GM12878 (cell line): ENCODE results near the gene BPI. TPM values are rescaled to one million over a fixed set of nuclear protein-coding genes. Genes with fewer than 3 reads are reported as not detected.

Source experiments
- ATAC-seq: fragments of 200-7000 bp; cut with Tn5 transposase; 3 replicates; pipeline ENCODE4 v1.9.1; 2020; ENCODE audit warnings: mild to moderate bottlenecking, moderate library complexity
- BruUV-seq: library from RNA; stranded (reverse); fragments of 400-500 nt; replicated peaks from 2 replicates; lab custom pipeline; 2021; lab: Mats Ljungman, UMichigan
- CTCF ChIA-PET: fragments of 300-600 bp; sonication (Branson Sonifier 250); formaldehyde crosslinking; extraction: SDS; loops from one replicate; lab custom pipeline; 2021; ENCODE audit warnings: inconsistent platforms; lab: Yijun Ruan, JAX
- POLR2A ChIA-PET: fragments of 350-600 bp; formaldehyde crosslinking; extraction: SDS; loops from one replicate; lab custom pipeline; 2021; ENCODE audit warnings: inconsistent platforms; lab: Charles Lee
- RAD21 ChIA-PET: fragments of 300-600 bp; sonication (Branson Sonifier 250); formaldehyde crosslinking; loops from one replicate; lab custom pipeline; 2023; ENCODE audit warnings: antibody characterized with exemption; ENCODE audit not compliant: unreplicated experiment; lab: Charles Lee
- SMC1A ChIA-PET: fragments of 300-600 bp; sonication (Branson Sonifier 250); formaldehyde crosslinking; loops from one replicate; lab custom pipeline; 2023; ENCODE audit not compliant: unreplicated experiment, uncharacterized antibody; lab: Charles Lee
- DNase-seq: peaks from one replicate; pipeline ENCODE4 v3.0.0-alpha.2; 2011; ENCODE audit warnings: low read depth, low spot score
- FAIRE-seq: peaks from 3 replicates; lab custom pipeline; 2011; peaks lifted over from hg19 to GRCh38; lab: Jason Lieb, UNC
- H2AFZ ChIP-seq: 2 replicates; pipeline ENCODE4 v1.6.0; 2011; ENCODE audit warnings: low read depth, low read length, control low read depth; ENCODE audit not compliant: control insufficient read depth
- H3K27ac ChIP-seq: 2 replicates; pipeline ENCODE4 v1.5.1; 2011; ENCODE audit warnings: control low read depth; ENCODE audit not compliant: control insufficient read depth, insufficient read depth
- H3K27me3 ChIP-seq, 2 experiments: replicated peaks in 1 of 2; 2 replicates each; pipeline versions ENCODE4 v1.6.0 to v1.6.1; 2011; ENCODE audit warnings: low read length in 1 of 2; ENCODE audit not compliant: control insufficient read depth in 2 of 2, insufficient read depth in 2 of 2
- H3K36me3 ChIP-seq, 2 experiments: 2 replicates each; pipeline ENCODE4 v1.5.1; 2011; ENCODE audit warnings: low read length in 1 of 2; ENCODE audit not compliant: control insufficient read depth in 2 of 2, insufficient read depth in 2 of 2
- H3K4me1 ChIP-seq: 2 replicates; pipeline ENCODE4 v1.6.1; 2011; ENCODE audit warnings: mild to moderate bottlenecking, low read length, moderate library complexity, mixed read lengths; ENCODE audit not compliant: control insufficient read depth, insufficient read depth
- H3K4me2 ChIP-seq: 2 replicates; pipeline ENCODE4 v1.6.0; 2011; ENCODE audit warnings: control low read depth; ENCODE audit not compliant: control insufficient read depth, insufficient read depth
- H3K4me3 ChIP-seq: fragments of 200-600 bp; sonication (generic); 2 replicates; pipeline ENCODE4 v1.5.1; 2016
- H3K79me2 ChIP-seq: 2 replicates; pipeline ENCODE4 v1.6.0; 2011; ENCODE audit warnings: low read length; ENCODE audit not compliant: control insufficient read depth, insufficient read depth
- H3K9ac ChIP-seq: 2 replicates; pipeline ENCODE4 v1.8.0; 2011; ENCODE audit warnings: low read length, control low read depth, mixed read lengths; ENCODE audit not compliant: control insufficient read depth, insufficient read depth
- H3K9me3 ChIP-seq: replicated peaks from 3 replicates; pipeline ENCODE4 v1.5.1; 2011; ENCODE audit warnings: mild to moderate bottlenecking, low read length; ENCODE audit not compliant: control insufficient read depth, insufficient read depth
- H4K20me1 ChIP-seq: 2 replicates; pipeline ENCODE4 v1.6.0; 2011; ENCODE audit not compliant: control insufficient read depth, insufficient read depth
- NBN ChIP-seq: fragments of 450-650 bp; IDR thresholded peaks from 2 replicates; pipeline ENCODE4 v1.6.1; 2016
- NFYB ChIP-seq: IDR thresholded peaks from 2 replicates; pipeline ENCODE4 v1.6.1; 2011; ENCODE audit warnings: low read depth, mild to moderate bottlenecking, low read length, improper control_type of control experiment, moderate library complexity; ENCODE audit not compliant: insufficient read depth
- RB1 ChIP-seq: fragments of 450-650 bp; formaldehyde crosslinking; IDR thresholded peaks from 2 replicates; pipeline ENCODE4 v1.6.1; 2017; ENCODE audit warnings: mild to moderate bottlenecking, borderline replicate concordance
- TCF7 ChIP-seq: IDR thresholded peaks from 2 replicates; pipeline ENCODE4 v1.6.1; 2014; ENCODE audit warnings: antibody characterized with exemption, borderline replicate concordance
- ZNF24 ChIP-seq: fragments of 450-650 bp; IDR thresholded peaks from 2 replicates; pipeline ENCODE4 v1.6.1; 2017; ENCODE audit warnings: antibody characterized with exemption, mild to moderate bottlenecking
- ZNF384 ChIP-seq: IDR thresholded peaks from 2 replicates; pipeline ENCODE4 v1.6.1; 2012; ENCODE audit warnings: low read depth, mild to moderate bottlenecking, low read length, improper control_type of control experiment, borderline replicate concordance
- WGBS: methylation state at CpG from one replicate; pipeline ENCODE4 v1.1.6; 2016; ENCODE audit warnings: low lambda C conversion rate; ENCODE audit not compliant: insufficient replicate concordance, insufficient coverage; ENCODE audit errors: missing lambda C conversion rate; 5-methylcytosine and 5-hydroxymethylcytosine counted together
- in situ Hi-C: fragments of 300-500 bp; cut with MboI; formaldehyde crosslinking; loops from 9 replicates; pipeline ENCODE4 v1.14.3; 2018; ENCODE audit warnings: mixed read lengths
- intact Hi-C: fragments of 100-400 bp; cut with micrococcal nuclease; formaldehyde crosslinking; loops from one replicate; pipeline ENCODE4 v1.14.2; 2022; ENCODE audit not compliant: unreplicated experiment
- polyA plus RNA-seq, 11 experiments: library from polyadenylated mRNA; depleted of rRNA in 4 of 11; unstranded in 6 of 11; stranded (reverse) in 5 of 11; fragments of >200 nt; fragmentation: Nextera tagmentation in 4 of 11; fragmentation: Illumina TruSeq in 1 of 11; extraction: Ambion mirVana in 4 of 11; extraction: Trizol in 1 of 11; gene quantifications; 1 replicate in 1 of 11; 2 replicates in 10 of 11; pipeline versions ENCODE4 v1.2.1 to v1.2.3, GENCODE V29; 2011 to 2016; ENCODE audit warnings: inconsistent platforms in 2 of 11, missing spikeins in 2 of 11, low read depth in 1 of 11
- total RNA-seq, 4 experiments: library from RNA; depleted of rRNA in 3 of 4; stranded (reverse); fragments of >200 nt in 3 of 4; fragmentation: Illumina TruSeq in 1 of 4; extraction: Trizol in 1 of 4; gene quantifications; 2 replicates each; pipeline versions ENCODE4 v1.2.1 to v1.2.3, GENCODE V29; 2013 to 2021
- TF ChIP-seq, protein P1 (sequence below): fragments of 450-650 bp; IDR thresholded peaks from 2 replicates; pipeline ENCODE4 v1.6.1; 2014; ENCODE audit warnings: mild to moderate bottlenecking
- TF ChIP-seq, protein P2 (sequence below): fragments of 450-650 bp; IDR thresholded peaks from 2 replicates; pipeline ENCODE4 v1.6.1; 2017; ENCODE audit warnings: antibody characterized with exemption, mild to moderate bottlenecking, moderate library complexity
- TF ChIP-seq, protein P3 (sequence below): fragments of 450-650 bp; IDR thresholded peaks from 2 replicates; pipeline ENCODE4 v1.6.1; 2016; ENCODE audit warnings: mild to moderate bottlenecking

BPI gene
- total and polyA plus RNA-seq, 10 of the 15 experiments (the other 5 are each of a cell fraction or from before 2014, with no cell fraction given), result not detected

DNA sequence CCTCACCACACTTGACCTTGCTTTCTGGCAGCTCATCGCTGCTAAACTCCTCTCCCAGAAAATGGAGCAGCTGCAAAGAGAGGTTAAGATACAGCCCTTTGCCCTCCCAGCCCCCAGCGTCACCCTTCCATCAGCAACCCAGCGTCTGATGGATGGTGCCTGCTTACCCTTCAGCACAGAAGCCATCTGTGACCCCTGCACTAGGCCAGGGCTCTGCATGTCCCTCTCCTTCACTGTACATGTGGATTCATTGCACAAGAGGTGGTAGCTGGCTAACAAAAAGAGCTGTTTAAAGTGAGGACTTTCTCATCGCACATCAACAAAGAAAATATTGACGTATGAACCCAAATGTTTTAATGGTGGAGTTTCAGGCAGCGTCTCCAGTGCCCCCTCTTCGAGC is 54.6 kb downstream of the BPI start:
- WGBS, result 48% methylated on average over 7 of the region's 7 CpGs

DNA sequence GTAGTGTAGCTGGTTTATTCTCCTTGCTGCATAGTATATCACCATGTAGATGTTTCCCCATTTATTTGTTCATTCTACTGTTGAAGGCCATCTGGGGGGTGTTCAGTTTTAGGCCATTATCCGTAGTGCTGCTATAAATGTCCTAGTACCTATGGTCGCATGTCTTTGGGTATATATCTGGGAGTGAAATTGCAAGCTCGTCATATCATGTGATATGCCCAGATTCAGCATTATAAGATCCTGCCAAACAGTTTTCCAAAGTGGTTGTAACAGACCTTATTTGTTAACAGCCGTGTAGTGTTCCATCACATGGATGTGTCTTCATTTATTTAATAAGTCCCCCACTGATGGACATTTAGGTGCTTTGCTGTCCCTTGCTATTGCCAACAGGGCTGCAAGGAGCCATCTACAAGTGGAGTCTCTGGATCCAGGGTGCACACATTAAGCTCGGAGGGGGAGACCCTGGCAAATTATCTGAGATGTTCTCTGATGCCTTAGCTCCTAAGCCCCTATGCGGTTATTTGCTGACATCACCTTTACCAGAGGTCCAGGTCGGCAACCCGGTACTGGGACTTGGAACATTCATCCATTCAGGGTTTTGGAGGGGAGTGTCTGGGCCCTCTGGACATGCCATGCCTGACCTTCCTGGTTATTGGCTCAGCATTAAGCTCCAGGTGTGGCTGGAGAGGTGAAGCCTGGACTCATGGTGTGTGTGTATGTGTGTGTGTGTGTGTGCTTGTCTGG is 59.2 kb downstream of the BPI start:
- no peak for FAIRE-seq
- no peak overlapping the region for H2AFZ ChIP-seq
- H3K79me2 ChIP-seq, result no peaks in the 10 kb centered on the region
- no peak for ATAC-seq
- no peaks in the 10 kb centered on the region for H4K20me1 ChIP-seq
- BruUV-seq, result no TSS peak
- SMC1A ChIA-PET, result no interaction called here
- no peak for DNase-seq
- H3K9ac ChIP-seq, result no peak overlapping the region
- CTCF ChIA-PET, result no interaction called here
- no peak overlapping the region for H3K27ac ChIP-seq
- intact Hi-C loops (no loop called here), in situ Hi-C loops (no loop called here)
- POLR2A ChIA-PET, result no interaction called here
- no peaks in the 10 kb centered on the region for H3K9me3 ChIP-seq
- H3K4me2 ChIP-seq, result no peak overlapping the region
- RAD21 ChIA-PET, result no interaction called here
- peaks cover 0 to 1% of the 10 kb centered on the region in 2 experiments; a peak in 2 of 4 replicates for H3K27me3 ChIP-seq
- no peaks in the 10 kb centered on the region for H3K36me3 ChIP-seq
- no peaks in the 10 kb centered on the region for H3K4me1 ChIP-seq
- WGBS, result 35% methylated on average over 8 of the region's 8 CpGs
- H3K4me3 ChIP-seq, result no peak overlapping the region
- TF ChIP-seq, protein P1, sequence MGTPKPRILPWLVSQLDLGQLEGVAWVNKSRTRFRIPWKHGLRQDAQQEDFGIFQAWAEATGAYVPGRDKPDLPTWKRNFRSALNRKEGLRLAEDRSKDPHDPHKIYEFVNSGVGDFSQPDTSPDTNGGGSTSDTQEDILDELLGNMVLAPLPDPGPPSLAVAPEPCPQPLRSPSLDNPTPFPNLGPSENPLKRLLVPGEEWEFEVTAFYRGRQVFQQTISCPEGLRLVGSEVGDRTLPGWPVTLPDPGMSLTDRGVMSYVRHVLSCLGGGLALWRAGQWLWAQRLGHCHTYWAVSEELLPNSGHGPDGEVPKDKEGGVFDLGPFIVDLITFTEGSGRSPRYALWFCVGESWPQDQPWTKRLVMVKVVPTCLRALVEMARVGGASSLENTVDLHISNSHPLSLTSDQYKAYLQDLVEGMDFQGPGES, result no peak
- TF ChIP-seq, protein P2, sequence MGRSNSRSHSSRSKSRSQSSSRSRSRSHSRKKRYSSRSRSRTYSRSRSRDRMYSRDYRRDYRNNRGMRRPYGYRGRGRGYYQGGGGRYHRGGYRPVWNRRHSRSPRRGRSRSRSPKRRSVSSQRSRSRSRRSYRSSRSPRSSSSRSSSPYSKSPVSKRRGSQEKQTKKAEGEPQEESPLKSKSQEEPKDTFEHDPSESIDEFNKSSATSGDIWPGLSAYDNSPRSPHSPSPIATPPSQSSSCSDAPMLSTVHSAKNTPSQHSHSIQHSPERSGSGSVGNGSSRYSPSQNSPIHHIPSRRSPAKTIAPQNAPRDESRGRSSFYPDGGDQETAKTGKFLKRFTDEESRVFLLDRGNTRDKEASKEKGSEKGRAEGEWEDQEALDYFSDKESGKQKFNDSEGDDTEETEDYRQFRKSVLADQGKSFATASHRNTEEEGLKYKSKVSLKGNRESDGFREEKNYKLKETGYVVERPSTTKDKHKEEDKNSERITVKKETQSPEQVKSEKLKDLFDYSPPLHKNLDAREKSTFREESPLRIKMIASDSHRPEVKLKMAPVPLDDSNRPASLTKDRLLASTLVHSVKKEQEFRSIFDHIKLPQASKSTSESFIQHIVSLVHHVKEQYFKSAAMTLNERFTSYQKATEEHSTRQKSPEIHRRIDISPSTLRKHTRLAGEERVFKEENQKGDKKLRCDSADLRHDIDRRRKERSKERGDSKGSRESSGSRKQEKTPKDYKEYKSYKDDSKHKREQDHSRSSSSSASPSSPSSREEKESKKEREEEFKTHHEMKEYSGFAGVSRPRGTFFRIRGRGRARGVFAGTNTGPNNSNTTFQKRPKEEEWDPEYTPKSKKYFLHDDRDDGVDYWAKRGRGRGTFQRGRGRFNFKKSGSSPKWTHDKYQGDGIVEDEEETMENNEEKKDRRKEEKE, result no peak
- TF ChIP-seq ZNF384 (no peak), ZNF24 (no peak), NFYB (no peak)
- TF ChIP-seq, protein P3, sequence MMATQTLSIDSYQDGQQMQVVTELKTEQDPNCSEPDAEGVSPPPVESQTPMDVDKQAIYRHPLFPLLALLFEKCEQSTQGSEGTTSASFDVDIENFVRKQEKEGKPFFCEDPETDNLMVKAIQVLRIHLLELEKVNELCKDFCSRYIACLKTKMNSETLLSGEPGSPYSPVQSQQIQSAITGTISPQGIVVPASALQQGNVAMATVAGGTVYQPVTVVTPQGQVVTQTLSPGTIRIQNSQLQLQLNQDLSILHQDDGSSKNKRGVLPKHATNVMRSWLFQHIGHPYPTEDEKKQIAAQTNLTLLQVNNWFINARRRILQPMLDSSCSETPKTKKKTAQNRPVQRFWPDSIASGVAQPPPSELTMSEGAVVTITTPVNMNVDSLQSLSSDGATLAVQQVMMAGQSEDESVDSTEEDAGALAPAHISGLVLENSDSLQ, result no peak

More for the DNA sequence above, 54.6 kb downstream of the BPI start:
- TF ChIP-seq NBN (no peak), TCF7 (no peak), RB1 (no peak)
- Histone ChIP-seq H3K4me2 (no peak overlapping the region), H3K36me3 (no peaks in the 10 kb centered on the region), H3K79me2 (no peaks in the 10 kb centered on the region), H3K27me3 (no peaks in the 10 kb centered on the region), H3K4me1 (no peaks in the 10 kb centered on the region), H3K4me3 (no peak overlapping the region), H3K9ac (no peak overlapping the region), H2AFZ (no peak overlapping the region), H4K20me1 (no peaks in the 10 kb centered on the region), H3K27ac (no peak overlapping the region), H3K9me3 (no peaks in the 10 kb centered on the region)
- ChIA-PET RAD21 (no interaction called here), CTCF (no interaction called here), SMC1A (no interaction called here), POLR2A (no interaction called here)
- in situ Hi-C loops (no loop called here), intact Hi-C loops (no loop called here)
- no peak for DNase-seq
- no TSS peak for BruUV-seq
- FAIRE-seq, result no peak
- ATAC-seq, result no peak
